ENCODE results near the gene DOCK8. TPM values are rescaled to one million over a fixed set of nuclear protein-coding genes. Genes with fewer than 3 reads are reported as not detected.

Gene DOCK8
- total RNA-seq, 2 donors from 2014 or later: 5.2 to 9.5 TPM

DNA sequence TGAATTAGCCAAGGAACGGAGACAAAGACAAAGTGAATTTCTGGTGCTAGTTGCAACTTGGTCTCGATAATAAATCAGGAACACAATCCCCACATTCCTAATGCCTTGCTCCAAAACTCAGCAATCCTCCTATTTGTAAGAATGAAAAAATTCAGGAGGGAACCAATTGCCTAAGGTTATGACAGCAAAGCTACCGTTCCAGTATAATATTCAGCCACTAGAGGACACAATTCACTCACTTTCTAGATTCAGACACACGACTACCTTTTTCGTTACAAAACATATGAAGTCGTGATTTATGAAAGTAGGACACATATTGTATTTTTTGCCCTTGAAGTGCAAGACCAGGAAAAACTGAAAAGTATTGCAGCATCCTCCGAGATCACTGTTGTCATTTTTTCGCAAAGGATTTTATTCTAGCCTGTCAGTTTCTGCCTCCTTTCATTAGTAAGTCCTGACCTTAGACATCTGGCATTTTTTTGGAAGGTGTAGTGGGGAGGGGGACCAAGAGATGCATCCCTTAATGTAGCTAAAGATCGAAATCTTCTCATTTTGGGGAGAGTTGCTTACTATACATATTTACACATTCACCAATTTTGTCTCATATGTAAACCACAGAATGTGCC, 133.1 kb downstream of the DOCK8 start:
- Histone ChIP-seq H3K9me3 (no peaks in the 10 kb centered on the region), H3K27me3 (no peaks in the 10 kb centered on the region), H3K4me1 (no peaks in the 10 kb centered on the region), H3K4me3 (no peak overlapping the region), H3K27ac (no peak overlapping the region), H3K36me3 (no peaks in the 10 kb centered on the region)
- DNase-seq (ENCODE audit: low spot score): no peak
- TF ChIP-seq, protein P1, sequence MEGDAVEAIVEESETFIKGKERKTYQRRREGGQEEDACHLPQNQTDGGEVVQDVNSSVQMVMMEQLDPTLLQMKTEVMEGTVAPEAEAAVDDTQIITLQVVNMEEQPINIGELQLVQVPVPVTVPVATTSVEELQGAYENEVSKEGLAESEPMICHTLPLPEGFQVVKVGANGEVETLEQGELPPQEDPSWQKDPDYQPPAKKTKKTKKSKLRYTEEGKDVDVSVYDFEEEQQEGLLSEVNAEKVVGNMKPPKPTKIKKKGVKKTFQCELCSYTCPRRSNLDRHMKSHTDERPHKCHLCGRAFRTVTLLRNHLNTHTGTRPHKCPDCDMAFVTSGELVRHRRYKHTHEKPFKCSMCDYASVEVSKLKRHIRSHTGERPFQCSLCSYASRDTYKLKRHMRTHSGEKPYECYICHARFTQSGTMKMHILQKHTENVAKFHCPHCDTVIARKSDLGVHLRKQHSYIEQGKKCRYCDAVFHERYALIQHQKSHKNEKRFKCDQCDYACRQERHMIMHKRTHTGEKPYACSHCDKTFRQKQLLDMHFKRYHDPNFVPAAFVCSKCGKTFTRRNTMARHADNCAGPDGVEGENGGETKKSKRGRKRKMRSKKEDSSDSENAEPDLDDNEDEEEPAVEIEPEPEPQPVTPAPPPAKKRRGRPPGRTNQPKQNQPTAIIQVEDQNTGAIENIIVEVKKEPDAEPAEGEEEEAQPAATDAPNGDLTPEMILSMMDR (IDR thresholded peaks at IDR 0.05): peak; percentile 36 to 80

DNA sequence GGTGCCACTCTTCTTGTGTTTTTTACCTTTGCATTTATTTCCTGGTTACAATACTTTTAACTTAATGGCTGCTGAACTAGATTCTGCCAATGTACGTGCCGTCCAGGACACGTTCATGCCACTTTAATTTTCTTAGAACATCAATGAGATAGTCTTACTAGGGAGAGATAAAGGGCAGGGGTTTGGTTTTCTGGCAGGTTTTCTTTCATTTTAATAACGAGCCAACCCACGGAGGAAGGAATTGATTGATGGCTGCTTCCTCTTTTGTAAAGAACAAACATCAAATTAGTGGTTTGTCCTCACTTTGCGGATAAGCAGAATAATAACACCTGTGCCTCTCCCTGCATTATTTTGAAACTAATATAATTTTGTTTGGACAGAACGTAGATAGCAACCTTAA, 135.7 kb downstream of the DOCK8 start:
- H3K36me3 ChIP-seq: no peaks in the 10 kb centered on the region
- H3K27me3 ChIP-seq: no peaks in the 10 kb centered on the region
- no peaks in the 10 kb centered on the region for H3K4me1 ChIP-seq
- TF ChIP-seq, protein P1 (IDR thresholded peaks at IDR 0.05): no peak
- no peak overlapping the region for H3K4me3 ChIP-seq
- H3K27ac ChIP-seq: no peak overlapping the region
- H3K9me3 ChIP-seq: no peaks in the 10 kb centered on the region
- no peak for DNase-seq (ENCODE audit: low spot score)

DNA sequence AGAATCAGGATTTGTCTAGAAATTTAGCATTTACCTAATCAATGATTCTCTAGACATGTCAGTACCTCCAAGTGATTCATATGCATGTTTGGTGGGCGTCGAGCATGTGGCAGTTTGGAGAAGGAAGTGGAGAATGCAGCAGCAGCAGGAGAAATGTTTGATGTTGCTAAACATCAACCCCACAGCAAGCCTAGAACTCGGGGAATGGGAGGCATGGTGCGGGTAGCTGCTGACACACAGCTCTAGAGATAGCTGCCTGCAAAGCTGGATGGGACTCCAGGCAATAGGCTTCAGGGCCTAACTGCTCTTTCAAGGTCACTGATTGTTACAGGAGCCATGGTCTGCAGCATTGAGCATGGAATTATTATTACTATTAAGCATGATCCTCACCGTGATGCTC, 137.3 kb downstream of the DOCK8 start:
- DNase-seq (ENCODE audit: low spot score): no peak
- Histone ChIP-seq H3K4me1 (no peaks in the 10 kb centered on the region), H3K36me3 (no peaks in the 10 kb centered on the region), H3K4me3 (no peak overlapping the region), H3K27me3 (no peaks in the 10 kb centered on the region), H3K9me3 (no peaks in the 10 kb centered on the region), H3K27ac (no peak overlapping the region)
- TF ChIP-seq, protein P1 (IDR thresholded peaks at IDR 0.05): no peak

DNA sequence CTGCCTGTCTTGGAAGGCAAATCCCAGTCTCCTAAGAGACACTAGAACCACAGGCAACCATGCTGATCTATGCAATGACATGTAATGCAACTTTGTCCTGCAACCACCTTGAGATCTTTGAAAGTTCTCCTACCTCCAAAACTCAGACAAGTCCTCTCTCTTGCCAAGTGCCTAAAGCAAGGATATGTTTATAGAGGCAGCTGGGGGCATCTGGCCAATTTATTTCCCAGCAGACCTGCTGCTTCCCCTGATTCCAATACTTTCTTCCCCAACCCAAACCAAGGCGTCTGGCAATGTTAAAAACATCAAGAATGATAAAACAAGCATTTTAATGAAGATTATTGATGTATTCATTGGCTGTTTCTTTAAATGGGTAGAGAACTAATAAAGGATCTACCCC, 138.4 kb downstream of the DOCK8 start:
- no peak for DNase-seq (ENCODE audit: low spot score)
- H3K4me3 ChIP-seq: no peak overlapping the region
- H3K27ac ChIP-seq: no peak overlapping the region
- no peaks in the 10 kb centered on the region for H3K9me3 ChIP-seq
- no peaks in the 10 kb centered on the region for H3K27me3 ChIP-seq
- TF ChIP-seq, protein P1 (IDR thresholded peaks at IDR 0.05): no peak
- H3K36me3 ChIP-seq: no peaks in the 10 kb centered on the region
- no peaks in the 10 kb centered on the region for H3K4me1 ChIP-seq

DNA sequence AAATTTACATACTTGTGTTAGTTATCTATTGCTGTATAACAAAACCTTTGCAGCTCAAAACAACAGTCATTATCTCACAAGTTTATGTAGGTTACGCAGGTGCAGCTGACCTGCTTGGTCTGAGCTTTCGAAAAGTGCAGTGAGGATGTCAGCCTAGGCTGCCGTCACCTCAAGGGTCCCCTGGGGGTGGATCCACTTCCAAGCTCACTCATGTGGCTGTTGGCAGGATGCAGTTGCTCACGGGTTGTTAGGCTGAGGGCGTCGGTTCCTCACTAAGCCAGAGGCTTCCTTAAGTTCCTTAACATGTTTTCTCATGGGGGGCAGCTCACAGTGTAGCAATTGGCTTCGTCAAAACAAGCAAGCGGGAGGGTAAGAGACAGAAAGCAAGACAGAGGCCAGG, 139.8 kb downstream of the DOCK8 start:
- no peak overlapping the region for H3K4me3 ChIP-seq
- no peak overlapping the region for H3K27ac ChIP-seq
- DNase-seq (ENCODE audit: low spot score): no peak
- H3K36me3 ChIP-seq: no peaks in the 10 kb centered on the region
- H3K9me3 ChIP-seq: no peaks in the 10 kb centered on the region
- TF ChIP-seq, protein P1 (IDR thresholded peaks at IDR 0.05): no peak
- no peaks in the 10 kb centered on the region for H3K27me3 ChIP-seq
- H3K4me1 ChIP-seq: no peaks in the 10 kb centered on the region

DNA sequence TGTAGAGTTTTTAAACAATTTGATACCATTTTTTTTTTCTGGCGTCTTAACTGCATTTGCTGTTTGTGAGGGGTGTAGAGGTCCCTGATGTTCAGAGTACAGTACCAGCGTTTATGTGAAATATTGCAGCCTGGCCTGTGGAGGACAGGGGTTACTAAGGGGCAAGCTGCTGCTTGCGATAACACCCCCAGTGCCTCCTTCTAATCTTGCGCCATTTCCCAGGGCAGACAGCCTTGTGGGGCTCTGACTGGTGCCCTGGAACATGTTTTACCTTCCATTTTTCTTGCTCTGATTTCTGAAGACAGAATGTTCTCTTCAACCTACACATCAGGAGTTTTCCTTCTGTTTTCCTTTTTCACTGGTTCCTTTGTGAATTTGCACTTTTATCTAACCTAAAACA, 142.9 kb downstream of the DOCK8 start:
- H3K36me3 ChIP-seq: no peaks in the 10 kb centered on the region
- H3K27ac ChIP-seq: no peak overlapping the region
- no peaks in the 10 kb centered on the region for H3K9me3 ChIP-seq
- no peak for DNase-seq (ENCODE audit: low spot score)
- no peaks in the 10 kb centered on the region for H3K4me1 ChIP-seq
- TF ChIP-seq, protein P1 (IDR thresholded peaks at IDR 0.05): no peak
- H3K27me3 ChIP-seq: no peaks in the 10 kb centered on the region
- no peak overlapping the region for H3K4me3 ChIP-seq

Measured in right atrium auricular region (tissue), 2 donors.